ENCODE data around the gene CHD6. TPM values are rescaled to one million over a fixed set of nuclear protein-coding genes. Genes with fewer than 3 reads are reported as not detected.

The CHD6 gene
- total RNA-seq, 1 donor from 2014 or later = 114 TPM

- Mint-ChIP-seq H3K27ac (no peak overlapping the region), H3K9me3 (ENCODE audit: low read depth) (peaks cover 17% of the 10 kb centered on the region)
- no peak for DNase-seq (ENCODE audit: low spot score, unreplicated experiment)
Observed at GRCh38 chr20:41574802-41575389, 43.3 kb downstream of the CHD6 start.

GRCh38 chr20:41573955-41574354, 44.2 kb downstream of the CHD6 start:
- peaks cover 7% of the 10 kb centered on the region for H3K36me3 Mint-ChIP-seq (ENCODE audit: insufficient read depth)
- no peak for TF ChIP-seq CTCF (IDR thresholded peaks at IDR 0.05; ENCODE audit: unreplicated experiment)
- H3K4me3 Mint-ChIP-seq (ENCODE audit: low read depth) = no peak overlapping the region
- H3K27ac Mint-ChIP-seq = peak overlapping the region; percentile 73
- no peak for DNase-seq (ENCODE audit: low spot score, unreplicated experiment)
- no peaks in the 10 kb centered on the region for H3K27me3 Mint-ChIP-seq
- H3K4me1 Mint-ChIP-seq (ENCODE audit: low read depth) = peaks cover 44% of the 10 kb centered on the region
- peaks cover 17% of the 10 kb centered on the region for H3K9me3 Mint-ChIP-seq (ENCODE audit: low read depth)

More at GRCh38 chr20:41574802-41575389, 43.3 kb downstream of the CHD6 start:
- Mint-ChIP-seq H3K36me3 (ENCODE audit: insufficient read depth) (peaks cover 7% of the 10 kb centered on the region), H3K27me3 (no peaks in the 10 kb centered on the region), H3K4me1 (ENCODE audit: low read depth) (peaks cover 44% of the 10 kb centered on the region), H3K4me3 (ENCODE audit: low read depth) (no peak overlapping the region)
- TF ChIP-seq CTCF (IDR thresholded peaks at IDR 0.05; ENCODE audit: unreplicated experiment) = no peak

- no peak overlapping the region for H3K4me3 Mint-ChIP-seq (ENCODE audit: low read depth)
- TF ChIP-seq CTCF (IDR thresholded peaks at IDR 0.05; ENCODE audit: unreplicated experiment) = no peak
- H3K9me3 Mint-ChIP-seq (ENCODE audit: low read depth) = peaks cover 17% of the 10 kb centered on the region
- H3K27me3 Mint-ChIP-seq = no peaks in the 10 kb centered on the region
- no peak for DNase-seq (ENCODE audit: low spot score, unreplicated experiment)
- H3K36me3 Mint-ChIP-seq (ENCODE audit: insufficient read depth) = peaks cover 7% of the 10 kb centered on the region
- peaks cover 39% of the 10 kb centered on the region for H3K4me1 Mint-ChIP-seq (ENCODE audit: low read depth)
- no peak overlapping the region for H3K27ac Mint-ChIP-seq
Observed at GRCh38 chr20:41572010-41572572, 46.1 kb downstream of the CHD6 start.

GRCh38 chr20:41571006-41571405, 47.2 kb downstream of the CHD6 start:
- Mint-ChIP-seq H3K27me3 (no peaks in the 10 kb centered on the region), H3K36me3 (ENCODE audit: insufficient read depth) (peaks cover 7% of the 10 kb centered on the region), H3K4me3 (ENCODE audit: low read depth) (no peak overlapping the region), H3K9me3 (ENCODE audit: low read depth) (peaks cover 17% of the 10 kb centered on the region), H3K27ac (peak overlapping the region; percentile 42), H3K4me1 (ENCODE audit: low read depth) (peaks cover 32% of the 10 kb centered on the region)
- DNase-seq (ENCODE audit: low spot score, unreplicated experiment) = no peak
- TF ChIP-seq CTCF (IDR thresholded peaks at IDR 0.05; ENCODE audit: unreplicated experiment) = no peak

GRCh38 chr20:41570557-41570956, 47.6 kb downstream of the CHD6 start:
- peaks cover 15% of the 10 kb centered on the region for H3K9me3 Mint-ChIP-seq (ENCODE audit: low read depth)
- no peak overlapping the region for H3K4me3 Mint-ChIP-seq (ENCODE audit: low read depth)
- peak overlapping the region; percentile 42 for H3K27ac Mint-ChIP-seq

More at GRCh38 chr20:41570557-41570956, 47.6 kb downstream of the CHD6 start:
- peaks cover 5% of the 10 kb centered on the region for H3K36me3 Mint-ChIP-seq (ENCODE audit: insufficient read depth)
- no peak for DNase-seq (ENCODE audit: low spot score, unreplicated experiment)
- peaks cover 32% of the 10 kb centered on the region for H3K4me1 Mint-ChIP-seq (ENCODE audit: low read depth)
- no peaks in the 10 kb centered on the region for H3K27me3 Mint-ChIP-seq
- TF ChIP-seq CTCF (IDR thresholded peaks at IDR 0.05; ENCODE audit: unreplicated experiment) = no peak
